ENCODE data around the gene MCUR1.
"Not testable (repeated sequence)": the region's sequence is repeated elsewhere in the genome, so short reads cannot be mapped to it uniquely, and the experiment has no call there.

Gene MCUR1

DNA sequence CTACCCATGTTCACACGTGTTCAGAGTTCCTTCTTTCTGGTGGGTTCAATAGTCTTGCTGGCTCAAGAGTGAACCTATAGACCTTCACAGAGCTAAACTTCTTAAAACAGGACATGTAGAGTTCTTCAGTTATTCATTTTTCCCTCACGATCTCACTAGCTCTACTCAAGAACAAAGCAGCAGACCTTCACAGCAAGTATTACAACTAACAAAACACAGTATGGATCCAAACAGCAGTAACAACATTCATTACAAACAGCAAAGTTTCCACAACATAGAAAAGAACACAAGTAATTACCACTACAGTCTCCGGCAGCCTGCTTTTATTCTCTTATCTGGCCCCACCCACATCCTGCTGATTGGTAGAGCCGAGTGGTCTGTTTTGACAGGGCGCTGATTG is 39.5 kb upstream of the MCUR1 start:
- Histone ChIP-seq H3K36me3 (ENCODE audit: low read depth) (no peaks in the 10 kb centered on the region), H3K4me3 (ENCODE audit: severe bottlenecking) (no peak overlapping the region), H3K27me3 (ENCODE audit: insufficient read depth, poor library complexity, severe bottlenecking) (no peaks in the 10 kb centered on the region), H3K4me1 (ENCODE audit: insufficient read depth, poor library complexity, severe bottlenecking) (no peaks in the 10 kb centered on the region), H3K9me3 (ENCODE audit: severe bottlenecking) (no peaks in the 10 kb centered on the region), H3K27ac (ENCODE audit: poor library complexity, severe bottlenecking) (no peak overlapping the region)
- DNase-seq (ENCODE audit: low spot score) (no peak), ATAC-seq (ENCODE audit: low read depth) (no peak)
- no peak for TF ChIP-seq CTCF (IDR thresholded peaks at IDR 0.05; ENCODE audit: poor library complexity, severe bottlenecking)

GRCh38 chr6:13851803-13852202 is 37.4 kb upstream of the MCUR1 start:
- DNase-seq (ENCODE audit: low spot score): no peak
- H3K36me3 ChIP-seq (ENCODE audit: low read depth): no peaks in the 10 kb centered on the region
- no peak for ATAC-seq (ENCODE audit: low read depth)
- H3K4me3 ChIP-seq (ENCODE audit: severe bottlenecking): no peak overlapping the region
- TF ChIP-seq CTCF (IDR thresholded peaks at IDR 0.05; ENCODE audit: poor library complexity, severe bottlenecking): no peak
- no peaks in the 10 kb centered on the region for H3K9me3 ChIP-seq (ENCODE audit: severe bottlenecking)
- no peaks in the 10 kb centered on the region for H3K27me3 ChIP-seq (ENCODE audit: insufficient read depth, poor library complexity, severe bottlenecking)
- H3K27ac ChIP-seq (ENCODE audit: poor library complexity, severe bottlenecking): no peak overlapping the region
- H3K4me1 ChIP-seq (ENCODE audit: insufficient read depth, poor library complexity, severe bottlenecking): no peaks in the 10 kb centered on the region

DNA sequence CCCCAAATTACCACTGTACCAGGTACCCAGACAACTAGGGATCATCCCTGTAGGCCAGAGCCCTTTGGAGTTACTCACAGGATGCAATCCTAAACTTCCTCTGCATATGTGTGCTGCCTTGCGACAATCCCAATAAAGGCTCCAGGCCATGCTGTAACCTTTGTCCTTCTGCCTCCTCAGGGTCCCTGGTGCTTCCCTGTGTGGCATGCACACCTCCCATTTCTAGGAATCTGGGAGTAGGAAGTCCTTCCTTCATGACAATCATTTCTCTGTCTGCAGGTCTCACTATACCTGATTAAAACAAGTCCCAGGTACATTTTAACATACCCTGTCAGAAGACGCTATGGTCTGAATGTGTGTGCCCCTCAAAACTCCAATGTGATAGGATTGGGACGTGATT is 37.0 kb upstream of the MCUR1 start:
- Histone ChIP-seq H3K9me3 (ENCODE audit: severe bottlenecking) (no peaks in the 10 kb centered on the region), H3K4me3 (ENCODE audit: severe bottlenecking) (no peak overlapping the region), H3K27me3 (ENCODE audit: insufficient read depth, poor library complexity, severe bottlenecking) (no peaks in the 10 kb centered on the region), H3K36me3 (ENCODE audit: low read depth) (no peaks in the 10 kb centered on the region), H3K4me1 (ENCODE audit: insufficient read depth, poor library complexity, severe bottlenecking) (no peaks in the 10 kb centered on the region), H3K27ac (ENCODE audit: poor library complexity, severe bottlenecking) (no peak overlapping the region)
- ATAC-seq (ENCODE audit: low read depth) (no peak), DNase-seq (ENCODE audit: low spot score) (no peak)
- no peak for TF ChIP-seq CTCF (IDR thresholded peaks at IDR 0.05; ENCODE audit: poor library complexity, severe bottlenecking)

- not testable (repeated sequence) for H3K27me3 ChIP-seq (ENCODE audit: insufficient read depth, poor library complexity, severe bottlenecking)
Observed at GRCh38 chr6:13850690-13851089, 36.3 kb upstream of the MCUR1 start.

GRCh38 chr6:13848522-13849150 is 34.3 kb upstream of the MCUR1 start:
- ATAC-seq (ENCODE audit: low read depth) (no peak), DNase-seq (ENCODE audit: low spot score) (no peak)
- Histone ChIP-seq H3K27ac (ENCODE audit: poor library complexity, severe bottlenecking) (no peak overlapping the region), H3K4me3 (ENCODE audit: severe bottlenecking) (no peak overlapping the region), H3K4me1 (ENCODE audit: insufficient read depth, poor library complexity, severe bottlenecking) (no peaks in the 10 kb centered on the region), H3K36me3 (ENCODE audit: low read depth) (no peaks in the 10 kb centered on the region), H3K27me3 (ENCODE audit: insufficient read depth, poor library complexity, severe bottlenecking) (no peaks in the 10 kb centered on the region), H3K9me3 (ENCODE audit: severe bottlenecking) (no peaks in the 10 kb centered on the region)
- no peak for TF ChIP-seq CTCF (IDR thresholded peaks at IDR 0.05; ENCODE audit: poor library complexity, severe bottlenecking)

More at GRCh38 chr6:13850690-13851089, 36.3 kb upstream of the MCUR1 start:
- H3K4me1 ChIP-seq (ENCODE audit: insufficient read depth, poor library complexity, severe bottlenecking); ATAC-seq (ENCODE audit: low read depth); DNase-seq (ENCODE audit: low spot score); H3K9me3 ChIP-seq (ENCODE audit: severe bottlenecking); H3K4me3 ChIP-seq (ENCODE audit: severe bottlenecking); H3K36me3 ChIP-seq (ENCODE audit: low read depth); H3K27ac ChIP-seq (ENCODE audit: poor library complexity, severe bottlenecking): not testable (repeated sequence)

Measured in RWPE2 (cell line).